Subcutaneous adipose tissue (tissue), 4 donors: ENCODE results near the gene ITGB7. TPM values are rescaled to one million over a fixed set of nuclear protein-coding genes. Genes with fewer than 3 reads are reported as not detected.

Source experiments
- total RNA-seq, 4 donors: library from RNA; depleted of rRNA; stranded (reverse); fragments of >200 nt; gene quantifications; one replicate each; pipeline ENCODE4 v1.1.0, GENCODE V29; 2016
- TF ChIP-seq, protein P1 (sequence below): fragments of 450-650 bp; IDR thresholded peaks from one replicate; pipeline ENCODE4 v1.5.1; 2016; ENCODE audit warnings: low read depth, mild to moderate bottlenecking, control low read depth, antibody characterized with exemption, moderate library complexity

The ITGB7 gene, protein sequence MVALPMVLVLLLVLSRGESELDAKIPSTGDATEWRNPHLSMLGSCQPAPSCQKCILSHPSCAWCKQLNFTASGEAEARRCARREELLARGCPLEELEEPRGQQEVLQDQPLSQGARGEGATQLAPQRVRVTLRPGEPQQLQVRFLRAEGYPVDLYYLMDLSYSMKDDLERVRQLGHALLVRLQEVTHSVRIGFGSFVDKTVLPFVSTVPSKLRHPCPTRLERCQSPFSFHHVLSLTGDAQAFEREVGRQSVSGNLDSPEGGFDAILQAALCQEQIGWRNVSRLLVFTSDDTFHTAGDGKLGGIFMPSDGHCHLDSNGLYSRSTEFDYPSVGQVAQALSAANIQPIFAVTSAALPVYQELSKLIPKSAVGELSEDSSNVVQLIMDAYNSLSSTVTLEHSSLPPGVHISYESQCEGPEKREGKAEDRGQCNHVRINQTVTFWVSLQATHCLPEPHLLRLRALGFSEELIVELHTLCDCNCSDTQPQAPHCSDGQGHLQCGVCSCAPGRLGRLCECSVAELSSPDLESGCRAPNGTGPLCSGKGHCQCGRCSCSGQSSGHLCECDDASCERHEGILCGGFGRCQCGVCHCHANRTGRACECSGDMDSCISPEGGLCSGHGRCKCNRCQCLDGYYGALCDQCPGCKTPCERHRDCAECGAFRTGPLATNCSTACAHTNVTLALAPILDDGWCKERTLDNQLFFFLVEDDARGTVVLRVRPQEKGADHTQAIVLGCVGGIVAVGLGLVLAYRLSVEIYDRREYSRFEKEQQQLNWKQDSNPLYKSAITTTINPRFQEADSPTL
- 1 to 10 TPM in 3 of 4 donors, under 1 TPM in 1; 0.49 to 8.1 (median 3.0) TPM for total RNA-seq

DNA sequence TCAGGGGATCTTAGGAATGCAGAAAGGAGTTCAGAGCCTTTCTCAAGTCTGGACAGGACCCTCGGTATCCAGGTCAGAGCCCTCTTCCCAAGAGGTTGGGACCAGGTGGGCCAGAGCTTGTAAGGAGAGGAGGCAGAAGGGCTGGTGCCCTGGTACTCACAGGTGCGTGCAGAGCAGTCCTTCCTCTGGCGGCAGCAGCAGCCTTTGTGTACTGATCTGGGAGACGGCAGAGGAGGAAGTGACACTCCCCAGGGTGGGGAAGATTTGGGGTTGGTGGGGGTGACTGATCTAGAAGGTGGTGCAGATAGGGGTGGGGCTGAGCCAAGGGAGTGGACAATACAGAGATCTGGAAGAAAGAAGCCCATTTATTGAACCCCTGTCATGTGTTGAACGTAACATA is at the start of gene ITGB7:
Gene ITGB7, minus strand, starts transcription at position 210 of the 400 bp plus-strand sequence. CDS start 6,808 bp downstream, outside the sequence.
- TF ChIP-seq, protein P1, sequence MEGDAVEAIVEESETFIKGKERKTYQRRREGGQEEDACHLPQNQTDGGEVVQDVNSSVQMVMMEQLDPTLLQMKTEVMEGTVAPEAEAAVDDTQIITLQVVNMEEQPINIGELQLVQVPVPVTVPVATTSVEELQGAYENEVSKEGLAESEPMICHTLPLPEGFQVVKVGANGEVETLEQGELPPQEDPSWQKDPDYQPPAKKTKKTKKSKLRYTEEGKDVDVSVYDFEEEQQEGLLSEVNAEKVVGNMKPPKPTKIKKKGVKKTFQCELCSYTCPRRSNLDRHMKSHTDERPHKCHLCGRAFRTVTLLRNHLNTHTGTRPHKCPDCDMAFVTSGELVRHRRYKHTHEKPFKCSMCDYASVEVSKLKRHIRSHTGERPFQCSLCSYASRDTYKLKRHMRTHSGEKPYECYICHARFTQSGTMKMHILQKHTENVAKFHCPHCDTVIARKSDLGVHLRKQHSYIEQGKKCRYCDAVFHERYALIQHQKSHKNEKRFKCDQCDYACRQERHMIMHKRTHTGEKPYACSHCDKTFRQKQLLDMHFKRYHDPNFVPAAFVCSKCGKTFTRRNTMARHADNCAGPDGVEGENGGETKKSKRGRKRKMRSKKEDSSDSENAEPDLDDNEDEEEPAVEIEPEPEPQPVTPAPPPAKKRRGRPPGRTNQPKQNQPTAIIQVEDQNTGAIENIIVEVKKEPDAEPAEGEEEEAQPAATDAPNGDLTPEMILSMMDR = no peak

DNA sequence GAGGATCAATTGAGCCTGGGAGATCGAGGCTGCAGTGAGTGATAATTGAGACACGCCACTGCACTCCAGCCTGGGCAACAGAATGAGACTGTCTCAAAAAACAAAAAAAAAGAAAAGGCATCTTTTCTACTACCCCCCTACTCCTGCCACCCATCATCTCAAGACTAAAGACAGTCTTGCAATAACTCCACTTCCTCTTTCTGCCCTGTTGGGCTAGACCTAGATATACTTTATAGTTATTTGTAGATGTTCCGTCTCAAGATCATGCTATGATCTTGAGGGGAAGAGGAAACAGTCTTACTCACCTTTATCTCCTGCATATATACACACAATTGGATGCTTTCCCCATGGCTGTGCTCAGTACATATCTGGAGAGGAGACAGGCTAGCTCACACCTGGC is 48.9 kb upstream of the ITGB7 start:
- TF ChIP-seq, protein P1 = no peak

DNA sequence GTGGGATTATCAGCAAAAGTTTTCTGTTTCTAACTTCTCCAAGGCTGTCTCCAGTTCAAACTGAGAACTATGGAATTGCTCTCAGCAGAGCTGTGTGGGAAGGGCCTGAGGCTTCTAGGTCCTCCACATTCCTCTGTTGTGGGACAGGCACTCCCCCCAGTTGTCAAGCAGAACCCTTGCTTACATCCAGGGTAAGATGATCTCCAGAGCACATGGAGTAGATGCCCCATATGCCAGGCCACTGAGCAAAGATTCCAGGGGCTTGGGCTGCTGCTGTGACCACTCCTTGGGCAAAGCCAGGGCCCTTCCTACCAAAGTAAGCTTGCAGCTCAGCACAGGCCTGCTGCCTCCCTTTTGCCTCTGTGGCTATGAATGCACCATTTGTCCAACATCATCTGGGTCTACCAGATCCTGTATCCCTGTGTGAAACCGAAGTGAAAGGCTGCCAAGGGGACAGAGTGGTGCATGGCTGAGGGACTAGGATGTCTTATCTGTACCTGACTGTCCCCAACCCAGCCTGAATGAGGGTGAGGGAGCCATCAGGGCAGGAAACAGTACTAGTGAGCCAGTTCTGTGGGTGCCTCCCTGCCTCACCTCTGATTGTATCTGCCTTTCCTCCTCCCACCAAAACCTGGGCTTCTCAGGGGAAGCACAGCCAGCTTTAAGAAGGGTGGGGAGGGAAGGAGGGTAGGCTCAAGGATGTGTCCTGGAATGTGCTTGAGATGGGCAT is 47.9 kb upstream of the ITGB7 start:
- TF ChIP-seq, protein P1 = no peak

DNA sequence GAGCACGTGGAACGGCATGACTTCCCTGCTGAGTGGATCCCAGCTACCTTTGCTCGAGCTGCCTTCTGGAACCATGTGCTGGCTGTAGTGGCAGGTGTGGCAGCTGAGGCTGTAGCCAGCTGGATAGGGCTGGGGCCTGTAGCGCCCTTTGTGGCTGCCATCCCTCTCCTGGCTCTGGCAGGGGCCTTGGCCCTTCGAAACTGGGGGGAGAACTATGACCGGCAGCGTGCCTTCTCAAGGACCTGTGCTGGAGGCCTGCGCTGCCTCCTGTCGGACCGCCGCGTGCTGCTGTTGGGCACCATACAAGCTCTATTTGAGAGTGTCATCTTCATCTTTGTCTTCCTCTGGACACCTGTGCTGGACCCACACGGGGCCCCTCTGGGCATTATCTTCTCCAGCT is 46.2 kb upstream of the ITGB7 start:
- TF ChIP-seq, protein P1 = no peak

DNA sequence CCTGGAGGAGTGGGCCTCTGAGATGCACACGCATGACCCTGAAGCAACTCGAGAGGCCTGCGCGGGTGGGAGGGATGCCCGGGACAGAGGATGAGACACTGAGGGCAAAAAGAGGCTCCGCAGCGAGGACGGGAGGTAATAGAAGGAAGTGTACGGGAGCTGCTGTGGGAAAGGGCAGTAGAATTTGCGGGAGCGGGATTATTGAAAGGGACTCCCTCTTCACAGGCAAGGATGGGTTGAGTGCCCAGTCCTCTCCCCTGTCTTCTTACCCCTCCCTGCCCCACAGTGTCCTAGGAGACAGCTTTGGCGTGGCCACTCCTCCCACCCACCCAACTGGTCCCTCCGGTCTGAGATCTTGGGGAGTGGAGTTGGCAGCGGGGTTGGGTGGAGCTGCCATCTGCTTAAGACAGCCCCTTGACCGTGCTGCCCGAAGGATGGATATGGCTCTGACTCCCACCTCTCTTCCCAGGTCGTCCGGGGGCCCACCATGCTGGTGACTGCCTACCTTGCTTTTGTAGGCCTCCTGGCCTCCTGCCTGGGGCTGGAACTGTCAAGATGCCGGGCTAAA is 45.4 kb upstream of the ITGB7 start:
- TF ChIP-seq, protein P1 = no peak

DNA sequence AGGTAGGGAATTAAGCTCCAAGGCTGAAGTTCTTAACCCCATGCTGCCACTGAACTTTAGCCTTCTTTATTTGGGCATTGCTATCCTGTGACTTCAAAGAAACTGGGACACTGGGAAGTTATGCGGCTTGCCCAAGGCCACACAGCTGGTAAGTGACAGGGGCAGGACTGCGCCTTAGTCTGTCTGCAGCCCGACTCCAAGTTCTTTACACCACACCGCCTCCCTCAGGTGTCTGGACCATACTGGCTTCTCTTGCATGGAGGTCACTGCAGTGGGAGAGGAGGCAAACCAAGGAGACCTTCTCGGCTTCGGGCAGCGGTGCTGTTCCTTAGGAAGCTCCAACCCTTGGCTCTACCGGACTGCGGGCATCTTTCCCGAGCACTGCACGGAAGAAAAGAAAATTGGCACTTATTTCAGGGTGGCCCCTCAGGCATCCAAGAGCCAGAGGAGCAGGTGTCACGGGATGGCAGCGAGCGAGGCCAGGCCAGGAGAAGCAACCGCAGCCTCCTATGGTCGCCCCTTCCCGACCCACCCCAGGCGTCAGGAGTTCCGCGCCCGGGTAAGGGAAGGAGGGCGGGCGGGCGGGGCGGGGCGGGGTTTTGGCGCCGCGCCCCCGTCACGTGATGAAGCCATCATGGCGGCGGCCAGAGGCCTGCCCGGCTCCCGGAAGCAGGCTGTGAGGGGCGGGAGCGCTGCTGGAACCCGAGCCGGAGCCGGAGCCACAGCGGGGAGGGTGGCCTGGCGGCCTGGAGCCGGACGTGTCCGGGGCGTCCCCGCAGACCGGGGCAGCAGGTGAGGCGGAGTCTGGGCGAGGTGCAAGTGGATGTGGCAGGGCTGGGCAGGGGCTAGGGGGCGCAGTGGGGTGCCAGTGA is 44.7 kb upstream of the ITGB7 start:
- TF ChIP-seq, protein P1 = no peak
